GM21367 (cell line): ENCODE data around the gene NBEA.

Experiments used
- ATAC-seq: cut with Tn5 transposase; IDR thresholded peaks from one replicate; pipeline ENCODE4 v1.9.1; 2021; ENCODE audit not compliant: unreplicated experiment

NBEA gene

DNA sequence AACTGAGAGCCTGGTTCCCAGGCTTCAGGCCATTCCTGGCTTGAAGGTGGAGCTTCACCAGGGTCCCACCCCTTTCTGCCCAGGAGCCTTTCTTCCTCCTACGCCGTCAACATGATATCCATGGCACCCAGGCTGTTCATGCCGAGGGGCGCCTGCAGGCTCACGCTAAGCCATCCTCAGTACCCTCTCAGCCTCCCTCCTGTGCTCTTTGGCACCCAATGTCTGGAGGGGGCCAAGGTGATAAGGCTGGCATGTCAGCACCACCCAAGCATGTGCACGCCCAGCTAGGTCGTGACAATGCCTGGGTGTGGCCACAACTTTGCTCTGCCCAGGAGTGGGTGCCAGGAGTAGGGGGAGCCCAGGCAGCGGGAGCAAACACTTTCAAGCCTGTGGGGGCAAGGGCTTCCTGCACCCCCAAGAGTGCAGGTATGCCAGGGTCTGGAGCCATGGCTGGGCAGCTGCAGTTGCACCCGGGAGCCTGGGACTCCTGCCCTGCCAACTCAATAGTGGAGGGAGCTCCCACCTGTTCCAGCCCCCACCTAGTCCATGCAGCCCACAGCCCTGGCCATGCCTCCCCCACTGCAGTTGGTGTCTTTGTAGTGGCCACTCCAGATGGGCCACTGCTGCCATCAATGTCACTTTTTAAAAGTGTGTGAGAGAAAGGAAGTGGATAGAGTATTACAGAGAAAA, 314.5 kb downstream of the NBEA start:
- ATAC-seq = no peak

DNA sequence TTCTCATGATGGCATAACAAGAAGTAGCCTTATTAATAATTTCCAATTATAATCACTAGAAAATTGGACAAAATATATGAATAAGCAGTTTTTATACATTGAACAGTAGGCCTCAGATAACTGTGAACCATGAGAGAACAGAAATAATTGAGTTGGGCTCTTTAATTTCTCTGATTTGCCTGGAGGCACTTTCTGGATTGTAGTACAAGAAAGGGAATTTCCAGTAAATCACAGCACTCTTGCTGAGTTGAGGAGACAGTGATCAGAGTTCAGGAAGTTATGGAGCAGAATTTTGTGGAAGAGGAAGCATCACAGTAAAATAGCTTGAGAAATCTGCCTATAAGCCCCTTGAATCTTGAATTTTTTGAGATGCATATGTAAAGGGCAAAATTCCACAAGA, 318.2 kb downstream of the NBEA start:
- no peak for ATAC-seq

DNA sequence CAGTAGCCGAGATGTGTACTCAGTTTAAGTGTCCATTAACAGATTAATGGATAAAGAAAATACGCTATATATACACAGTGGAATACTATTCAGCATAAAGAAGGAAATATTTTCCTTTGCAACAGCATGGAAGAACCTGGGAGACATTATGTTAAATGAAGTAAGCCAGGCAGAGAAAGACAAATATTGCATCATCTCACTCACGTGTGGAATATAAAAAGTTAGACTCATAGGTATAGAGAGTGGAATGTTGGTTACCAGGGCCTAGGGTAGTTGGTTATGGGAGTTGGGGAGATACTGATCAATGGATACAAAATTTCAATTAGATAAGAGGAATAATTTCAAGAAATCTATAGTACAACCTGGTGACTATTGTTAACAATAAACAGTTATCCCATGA, 324.3 kb downstream of the NBEA start:
- ATAC-seq = no peak

DNA sequence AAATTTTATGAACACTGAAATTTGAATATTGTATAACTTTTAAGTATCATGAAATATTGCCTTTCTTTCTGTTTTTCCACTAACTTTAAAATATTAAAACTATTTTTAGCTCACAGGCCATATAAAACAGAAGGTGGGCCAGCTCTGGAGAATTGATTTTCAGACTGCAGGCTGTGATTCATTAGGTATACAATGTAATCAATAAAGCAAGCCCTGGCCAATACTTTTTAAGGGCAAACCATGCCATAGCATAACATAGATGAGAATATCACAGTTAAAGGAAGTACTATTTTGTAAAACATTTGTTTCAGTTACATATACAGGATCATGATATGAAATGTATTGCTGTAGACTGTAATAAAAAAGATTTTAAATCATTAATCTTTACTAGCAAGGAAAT, 336.8 kb downstream of the NBEA start:
- ATAC-seq = no peak

DNA sequence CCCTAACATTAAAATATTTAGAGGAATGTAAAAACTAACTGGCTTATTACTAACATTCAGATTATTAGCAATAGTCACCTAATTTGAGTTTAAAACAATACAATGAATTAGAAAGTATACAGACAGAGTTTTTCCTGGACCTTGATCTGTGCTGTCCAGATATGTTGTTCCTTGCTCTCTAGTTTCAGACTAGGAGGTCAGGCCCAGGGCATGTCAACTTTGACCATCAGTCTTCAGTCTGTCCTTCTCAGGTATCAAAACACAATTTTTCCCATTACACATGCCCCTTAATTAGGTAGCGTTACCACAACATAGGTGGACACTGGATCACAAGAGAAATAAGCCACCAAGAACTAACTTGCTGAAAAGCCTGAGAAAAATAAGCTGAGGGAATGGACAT, 337.4 kb downstream of the NBEA start:
- no peak for ATAC-seq

DNA sequence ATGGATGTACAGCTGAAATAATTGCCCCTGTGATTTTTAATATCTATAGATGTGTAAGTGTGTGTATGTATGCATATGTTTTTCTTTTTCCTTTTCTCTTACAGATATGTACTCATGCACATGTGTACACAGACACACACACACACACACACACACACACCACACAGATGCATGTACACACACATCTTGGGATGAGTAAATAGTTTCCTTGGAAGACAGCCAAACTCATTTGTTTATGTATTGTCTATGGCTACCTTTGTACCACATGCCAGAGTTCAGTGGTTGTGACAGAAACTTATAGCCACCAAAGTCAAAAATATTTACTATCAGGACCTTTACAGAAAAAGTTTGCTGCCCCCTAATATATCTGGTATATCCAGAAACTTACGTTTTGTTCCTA, 341.8 kb downstream of the NBEA start:
- no peak for ATAC-seq

DNA sequence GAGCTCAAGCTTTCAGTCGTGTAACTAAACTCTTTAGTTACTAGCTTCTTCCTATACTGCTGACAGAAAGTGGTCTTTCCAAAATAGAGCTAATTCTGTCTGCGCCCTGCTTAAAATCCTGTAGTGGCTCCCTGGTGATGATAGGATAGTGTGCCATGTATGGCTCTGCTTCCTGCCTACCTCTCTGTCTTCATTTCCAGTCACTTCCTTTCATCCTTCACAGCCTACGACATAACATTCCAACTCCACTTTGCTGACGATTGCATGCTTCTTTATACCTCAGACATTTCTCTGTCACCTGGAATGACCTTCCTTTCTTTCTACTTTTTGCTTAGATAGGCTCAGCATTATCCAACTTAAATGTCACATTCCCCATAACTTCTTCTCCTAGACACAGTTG, 343.6 kb downstream of the NBEA start:
- ATAC-seq = no peak

DNA sequence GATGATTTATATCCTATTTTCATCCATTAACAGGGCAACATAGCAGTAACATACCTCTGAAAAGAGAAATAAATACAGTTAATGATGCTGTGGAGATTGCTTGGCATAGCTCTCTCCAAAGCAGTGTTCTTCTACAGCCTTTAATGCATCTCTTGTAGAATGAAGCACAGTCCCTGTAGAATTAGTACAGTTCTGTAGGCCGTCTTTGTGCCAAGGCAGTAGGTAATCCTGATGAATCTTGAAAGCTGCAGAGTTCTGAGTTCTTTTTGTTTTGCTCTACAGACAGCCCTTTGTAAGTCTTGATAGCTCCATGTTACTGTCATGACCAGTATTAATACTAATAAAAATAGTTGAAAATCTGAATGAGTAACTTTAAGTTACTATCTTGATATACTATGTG, 350.3 kb downstream of the NBEA start:
- no peak for ATAC-seq

DNA sequence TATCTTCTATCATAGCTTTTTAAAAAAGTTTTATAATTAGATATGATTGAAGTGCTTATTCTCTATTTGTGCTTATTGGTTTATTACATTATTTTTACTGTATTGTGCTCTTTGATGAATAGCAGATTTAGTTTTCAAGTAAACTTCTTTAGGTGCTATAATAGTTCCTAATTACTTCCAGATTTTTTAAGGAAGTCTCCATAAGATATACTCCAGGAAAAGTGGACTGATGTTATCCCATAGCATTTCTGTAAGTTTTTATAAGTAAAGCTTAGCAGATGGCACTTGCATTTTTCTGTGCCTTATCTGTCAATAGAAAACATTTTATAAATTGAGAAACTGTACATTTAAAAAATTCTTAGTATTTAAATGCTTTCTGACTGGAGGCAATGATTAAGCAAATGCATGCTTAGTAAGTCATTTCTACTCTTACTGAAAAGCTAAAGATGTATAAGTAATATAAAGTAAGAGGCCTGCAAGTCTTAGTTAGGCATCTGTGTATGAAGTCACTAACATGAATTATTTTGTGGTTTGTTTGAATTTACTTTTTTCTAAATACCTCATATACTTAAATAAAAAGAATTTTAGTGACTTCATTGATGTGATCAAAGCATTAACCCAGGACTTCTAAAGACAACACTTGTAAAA, 351.6 kb downstream of the NBEA start:
- no peak for ATAC-seq

DNA sequence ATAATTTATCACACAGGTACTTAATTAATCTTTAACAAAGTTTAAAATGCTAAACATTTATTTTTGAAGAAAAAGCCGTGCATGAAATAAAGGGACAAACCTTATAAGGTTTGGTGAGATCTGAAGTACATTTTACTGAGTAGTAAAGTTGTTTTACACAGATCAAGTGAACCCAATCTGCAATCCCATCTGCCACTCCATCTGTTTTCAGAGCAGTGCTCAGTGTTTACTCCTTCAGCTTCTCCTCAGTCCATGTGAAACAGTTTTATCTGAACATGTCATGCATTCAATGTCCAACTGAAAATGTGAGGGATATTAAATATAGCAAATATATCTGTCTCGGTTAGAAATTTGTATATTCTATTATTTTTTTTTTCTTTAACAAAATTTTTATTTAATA, 367.6 kb downstream of the NBEA start:
- ATAC-seq = no peak

DNA sequence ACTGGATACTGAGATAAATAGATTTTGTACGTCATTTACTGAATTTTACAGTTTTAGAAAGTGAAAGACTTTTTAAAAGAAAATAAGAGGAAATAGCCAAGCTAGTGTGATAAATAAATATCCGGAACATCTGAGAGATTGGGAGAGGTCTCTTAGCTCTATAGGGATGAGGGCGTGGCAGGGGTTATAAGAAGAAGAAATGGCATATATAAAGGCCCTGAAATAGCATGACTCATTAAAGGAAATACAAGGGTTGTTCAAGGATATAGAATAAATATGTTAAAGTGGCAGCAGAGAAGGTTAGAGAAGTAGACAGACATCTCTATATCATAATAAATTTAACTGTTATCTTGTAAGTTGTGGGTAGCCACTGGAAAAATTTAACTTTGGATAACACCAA, 390.1 kb downstream of the NBEA start:
- ATAC-seq = no peak

DNA sequence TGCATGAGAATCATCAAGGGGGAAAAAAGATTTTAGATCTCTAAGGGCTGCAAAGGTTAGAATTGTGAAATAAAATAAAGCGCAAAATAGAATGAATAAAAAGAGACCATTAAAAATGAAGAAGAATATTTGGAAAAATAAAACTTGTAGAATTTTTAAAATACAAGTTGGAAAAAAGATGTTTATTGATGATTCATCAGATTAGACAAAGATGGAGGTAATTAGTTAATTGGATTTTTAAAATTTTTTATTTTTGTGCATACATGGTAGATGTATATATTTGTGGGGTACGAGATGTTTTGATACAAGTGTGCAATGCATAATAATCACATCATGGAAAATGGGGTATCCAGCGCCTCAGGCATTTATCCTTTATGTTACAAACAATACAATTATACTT, 391.1 kb downstream of the NBEA start:
- no peak for ATAC-seq

DNA sequence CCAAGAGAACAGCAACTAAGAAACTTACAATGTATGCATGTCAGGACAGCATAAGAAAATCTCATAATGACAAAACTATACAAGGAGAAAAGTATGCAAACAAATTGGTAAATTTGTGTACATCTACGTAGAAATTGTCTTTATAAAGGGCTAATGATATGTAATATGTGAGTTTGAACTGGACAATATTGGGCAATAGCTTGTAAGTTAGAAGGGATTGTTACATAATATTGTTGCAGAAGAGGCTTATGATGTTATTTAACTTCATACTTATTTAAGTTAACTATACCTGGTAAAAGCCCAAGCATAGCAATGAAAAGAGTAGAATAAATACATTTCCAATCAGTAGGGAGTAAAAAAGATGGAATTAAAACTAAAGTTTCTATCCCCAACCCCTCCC, 400.4 kb downstream of the NBEA start:
- no peak for ATAC-seq

DNA sequence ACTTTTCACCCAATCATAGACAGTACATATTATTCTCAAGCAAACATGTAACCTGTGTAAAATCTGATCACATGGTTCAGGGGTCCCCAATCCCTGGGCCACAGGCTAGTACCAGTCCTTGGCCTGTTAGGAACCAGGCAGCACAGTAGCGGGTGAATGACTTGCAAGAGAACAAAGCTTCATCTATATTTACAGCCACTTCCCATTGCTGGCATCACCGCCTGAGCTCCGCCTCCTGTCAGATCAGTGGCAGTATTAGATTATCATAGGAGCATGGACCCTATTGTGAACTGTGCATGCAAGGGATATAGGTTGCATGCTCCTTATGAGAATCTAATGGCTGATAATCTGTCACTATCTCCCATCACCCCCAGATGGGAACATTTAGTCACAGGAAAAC, 401.3 kb downstream of the NBEA start:
- no peak for ATAC-seq

DNA sequence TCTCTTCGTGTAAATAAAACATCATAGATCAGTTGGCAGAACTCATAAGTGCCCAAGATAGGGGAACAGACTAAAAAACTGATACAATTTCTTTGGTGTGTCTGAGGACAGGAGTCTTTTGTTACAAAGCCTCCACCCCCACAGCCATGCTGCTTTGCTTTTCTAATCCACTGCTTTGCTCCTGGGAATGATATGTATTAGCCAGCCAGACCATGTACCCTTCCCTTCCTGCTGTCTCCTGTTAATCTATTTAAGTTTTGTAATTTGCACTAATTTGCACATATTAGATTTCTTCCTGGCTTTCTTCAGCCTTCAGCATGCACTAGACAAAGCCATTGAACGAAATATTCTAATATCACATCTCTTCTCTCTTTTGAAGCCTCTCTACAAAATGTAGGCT, 403.9 kb downstream of the NBEA start:
- ATAC-seq = no peak

DNA sequence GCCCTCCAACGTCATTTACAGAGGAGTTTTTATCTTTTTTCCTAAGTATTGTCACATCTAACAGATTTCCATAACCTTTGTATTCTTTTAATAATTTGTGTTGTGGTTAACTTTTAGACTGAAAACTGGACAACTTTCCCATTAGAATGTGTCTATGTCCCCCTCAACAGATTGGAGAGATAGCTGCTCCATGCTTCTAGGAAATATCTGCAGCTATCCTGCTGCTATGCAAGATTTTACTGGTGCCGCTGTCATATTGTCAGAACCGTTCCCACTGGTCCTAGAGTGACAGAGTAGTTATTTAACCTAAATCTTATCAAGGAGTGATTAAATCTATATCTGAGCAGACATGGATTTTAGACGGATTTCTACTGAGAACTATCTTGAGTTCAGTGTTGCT, 404.4 kb downstream of the NBEA start:
- ATAC-seq = no peak

DNA sequence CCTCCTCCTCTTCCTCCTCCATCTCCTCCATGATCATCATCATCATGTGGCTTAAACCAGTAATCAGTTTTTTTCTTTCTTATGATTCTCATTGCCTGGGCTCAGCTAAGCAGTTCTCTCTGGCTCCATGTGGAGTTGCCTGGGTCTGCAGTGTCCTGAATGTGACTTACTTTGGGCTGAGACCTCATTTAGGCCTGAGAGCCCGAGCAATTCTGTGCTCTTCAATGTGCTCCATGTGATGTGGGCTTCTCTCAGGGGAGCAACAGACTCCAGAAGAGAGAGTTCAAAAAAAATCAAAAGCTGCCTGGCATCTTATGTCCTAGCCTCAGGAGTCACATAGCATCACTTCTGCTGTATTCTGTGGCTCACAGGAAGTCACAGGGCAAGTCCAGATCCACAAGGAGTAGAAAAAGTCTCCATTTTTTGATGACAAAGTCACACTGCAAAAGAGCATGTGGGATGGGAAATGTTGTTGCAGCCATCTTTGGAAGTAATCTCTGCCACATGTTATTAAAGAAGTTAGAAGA, 405.7 kb downstream of the NBEA start:
- no peak for ATAC-seq

DNA sequence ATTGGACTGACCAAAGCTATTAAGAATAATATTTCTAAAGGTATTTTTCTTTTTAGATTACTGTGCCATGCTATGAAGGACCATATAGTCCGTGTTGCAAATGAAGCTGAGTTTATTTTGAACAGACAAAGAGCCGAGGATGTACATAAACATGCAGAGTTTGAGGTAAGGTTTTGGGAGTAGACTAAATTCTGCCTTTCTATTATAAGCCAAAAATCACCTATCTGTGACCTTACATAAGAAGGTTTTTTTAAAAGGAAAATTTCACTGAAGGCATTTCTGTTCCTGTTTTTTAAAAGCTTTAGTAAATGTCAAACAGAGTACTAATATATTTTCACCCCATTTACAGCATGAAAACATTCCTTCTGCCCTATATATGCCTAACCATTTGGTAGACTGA, 407.0 kb downstream of the NBEA start:
- ATAC-seq = no peak

DNA sequence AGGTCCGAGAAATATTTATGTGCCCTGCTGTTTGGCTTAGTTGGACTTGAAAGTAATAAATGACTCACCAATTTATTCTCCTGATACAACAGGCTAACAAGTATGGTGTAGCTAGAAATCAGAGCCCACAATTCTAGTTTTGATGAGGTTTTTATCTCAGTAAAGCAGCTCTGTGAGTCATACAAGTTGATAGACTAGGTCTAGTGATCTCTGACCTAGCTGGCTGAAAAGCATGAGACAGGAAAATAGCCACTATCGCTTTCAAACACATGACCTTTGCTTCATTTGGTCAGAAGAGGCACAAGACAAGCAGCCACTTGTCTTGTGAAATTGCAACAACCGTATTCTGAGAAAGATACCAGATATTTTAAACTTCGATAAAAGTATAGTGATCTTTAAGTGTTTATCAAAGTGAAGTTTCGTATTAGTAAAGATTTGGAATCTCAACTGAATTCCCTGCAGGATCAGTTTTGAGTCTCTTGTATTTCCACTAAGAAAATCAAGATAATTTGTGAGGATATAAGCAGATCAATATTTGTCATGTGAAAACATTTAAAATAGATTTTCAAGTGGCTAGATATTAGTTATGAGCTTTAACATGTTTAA, 407.7 kb downstream of the NBEA start:
- no peak for ATAC-seq

DNA sequence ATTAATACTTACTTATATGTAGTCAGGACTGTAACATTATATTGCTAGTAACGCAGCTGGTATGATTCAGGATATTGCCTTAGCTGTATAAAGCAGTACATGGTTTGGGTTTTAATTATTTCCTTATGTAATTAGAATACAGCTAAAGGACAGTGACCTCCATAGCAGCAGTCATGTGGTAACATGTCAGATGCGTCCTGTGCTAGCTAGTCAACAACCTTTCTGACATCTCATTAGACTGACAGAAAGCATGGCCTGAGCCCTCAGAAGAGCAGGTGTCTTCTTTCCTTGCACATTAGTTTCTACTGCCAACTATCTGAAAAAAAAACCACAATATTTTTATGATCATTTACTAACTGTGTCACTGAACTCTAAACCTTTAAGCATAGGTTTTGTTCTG, 412.2 kb downstream of the NBEA start:
- no peak for ATAC-seq

DNA sequence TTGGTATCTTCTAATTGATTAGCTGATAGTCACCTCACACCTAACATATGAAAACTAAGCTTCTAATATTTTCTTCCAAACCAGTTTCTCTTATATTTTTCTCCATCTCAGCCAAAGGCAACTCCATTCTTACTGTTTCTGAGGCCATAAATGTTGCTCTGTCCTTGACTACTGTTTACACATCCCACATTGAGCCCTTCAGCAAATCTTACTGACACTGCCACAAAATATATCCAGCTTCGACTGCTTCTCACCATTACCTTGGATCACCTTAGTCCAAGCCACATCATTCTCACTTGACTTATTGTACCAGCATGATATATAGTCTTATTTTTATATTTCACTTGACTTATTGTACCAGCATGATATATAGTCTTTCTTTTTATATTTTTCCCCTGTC, 412.8 kb downstream of the NBEA start:
- ATAC-seq = no peak

DNA sequence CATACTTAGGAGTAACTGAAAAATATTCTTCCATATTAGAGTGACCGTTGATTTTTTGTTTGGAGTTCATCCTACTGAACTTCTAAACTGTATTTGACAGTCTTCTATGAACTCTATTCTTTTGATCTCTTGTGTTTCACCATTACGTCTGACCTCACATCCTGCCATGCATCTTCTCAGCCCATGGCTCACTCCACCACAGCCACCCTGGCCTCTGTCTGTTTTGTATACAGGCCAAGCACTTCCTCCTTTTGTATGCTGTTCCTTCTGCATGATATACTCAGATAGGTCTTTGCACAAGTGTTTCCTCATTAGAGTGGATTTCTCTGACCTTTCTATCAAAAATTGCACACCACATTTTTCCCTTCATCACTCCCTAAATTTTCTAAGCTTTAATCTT, 414.5 kb downstream of the NBEA start:
- ATAC-seq = no peak

DNA sequence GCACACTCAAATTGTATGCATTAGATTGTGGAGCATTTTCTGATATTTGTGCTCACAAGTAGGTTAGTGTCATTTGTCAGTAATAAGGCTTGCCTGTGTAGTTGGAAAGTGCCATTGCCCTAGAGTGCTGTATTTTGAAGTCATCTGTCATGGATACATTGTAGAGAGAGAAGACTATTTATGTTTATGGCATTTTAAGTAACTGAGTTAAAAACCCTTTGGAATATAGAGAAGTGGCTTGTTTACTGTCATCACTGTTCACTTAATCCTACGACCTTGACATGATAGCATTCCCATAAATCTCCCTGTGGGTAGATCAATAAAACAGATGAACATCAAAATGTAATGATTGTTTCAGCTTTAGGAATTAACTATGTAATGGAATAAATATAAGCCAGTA, 423.8 kb downstream of the NBEA start:
- no peak for ATAC-seq
